ENCODE data around the gene DTYMK.

Gene DTYMK

DNA sequence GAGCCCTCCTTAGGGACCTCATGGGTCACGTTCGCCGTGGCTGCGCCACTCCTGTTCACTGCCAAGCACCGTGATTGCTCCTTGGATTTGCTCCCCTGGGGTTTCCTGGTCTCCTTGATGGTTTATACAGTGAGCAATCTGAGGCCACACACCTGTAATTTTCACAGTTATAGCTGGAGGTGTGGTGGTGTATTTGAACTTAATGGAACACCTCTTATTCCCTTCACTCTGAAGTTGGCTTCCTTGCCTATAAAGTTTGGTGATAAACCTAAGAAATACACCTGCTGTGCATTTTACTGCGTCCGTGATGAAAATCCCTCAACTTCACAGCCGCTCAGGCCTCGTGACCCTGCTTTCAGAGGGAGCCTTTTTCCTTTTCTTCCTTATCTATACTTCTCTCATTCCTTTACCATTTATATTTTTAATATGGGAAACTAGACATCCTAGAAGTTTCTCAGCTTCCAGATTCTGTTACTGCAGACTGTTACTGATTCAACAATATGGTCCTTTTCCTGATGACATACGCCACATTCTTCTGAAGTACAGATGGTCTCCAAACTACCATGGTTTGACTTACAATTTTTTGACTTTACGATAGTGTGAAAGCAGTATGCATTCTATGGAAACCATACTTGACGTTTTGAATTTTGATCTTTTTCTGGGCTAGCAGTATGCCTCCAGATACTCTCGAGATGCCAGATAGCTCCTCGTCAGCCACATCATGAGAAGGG lies 40.5 kb downstream of the DTYMK start:
- no peak for FAIRE-seq

GRCh38 chr2:241645056-241645914 lies 41.3 kb downstream of the DTYMK start:
- FAIRE-seq = no peak

DNA sequence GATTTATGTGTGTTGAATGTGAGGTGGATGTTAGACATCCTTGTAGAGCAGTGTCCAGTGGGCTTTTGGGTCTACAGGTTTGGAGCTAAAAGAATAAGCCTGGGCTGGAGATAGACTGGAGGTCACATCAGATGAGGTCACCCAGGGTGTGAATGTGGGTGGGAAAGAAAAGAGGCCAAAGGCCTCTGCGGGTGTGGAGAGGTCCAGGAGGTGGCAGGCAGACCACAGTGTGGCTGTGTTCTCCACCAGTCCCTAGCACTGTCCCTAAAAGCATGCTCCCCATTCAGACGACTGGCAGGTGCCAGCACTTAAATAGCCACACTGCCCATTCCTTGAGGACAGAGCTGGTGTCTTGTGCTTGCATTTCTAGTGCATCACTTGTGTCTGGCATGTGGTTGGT lies 45.0 kb downstream of the DTYMK start:
- FAIRE-seq = no peak

DNA sequence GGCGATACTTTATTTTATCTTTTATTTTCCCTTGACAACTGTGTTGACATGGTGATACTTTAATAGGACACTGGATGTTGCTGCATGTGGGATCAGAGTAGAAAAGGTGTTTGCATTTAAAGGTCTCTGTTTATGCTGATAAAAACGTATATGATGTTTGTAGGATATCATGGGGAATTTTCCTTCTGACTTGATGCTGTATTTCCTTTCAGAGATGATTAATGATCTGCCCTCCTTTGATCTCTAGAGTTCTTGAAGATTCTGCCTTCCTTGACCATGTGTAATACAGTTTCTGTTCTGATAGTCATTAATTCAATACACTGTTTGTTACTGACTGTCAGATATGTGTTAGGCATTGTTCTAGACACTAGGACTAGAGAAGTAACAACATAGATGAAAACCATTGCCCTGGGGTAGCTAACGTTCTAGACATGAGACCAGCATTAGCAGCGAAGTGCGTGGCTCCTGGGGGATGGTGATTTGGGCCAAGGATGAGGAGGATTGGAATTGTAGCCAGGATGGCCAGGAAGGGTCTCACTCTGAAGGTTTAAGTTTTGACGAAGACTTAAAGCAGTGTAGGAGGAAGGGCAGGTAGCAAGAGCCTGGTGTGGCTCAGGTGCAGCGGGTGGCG lies 46.3 kb downstream of the DTYMK start:
- no peak for FAIRE-seq

GRCh38 chr2:241639385-241639784 lies 47.2 kb downstream of the DTYMK start:
- FAIRE-seq = no peak

DNA sequence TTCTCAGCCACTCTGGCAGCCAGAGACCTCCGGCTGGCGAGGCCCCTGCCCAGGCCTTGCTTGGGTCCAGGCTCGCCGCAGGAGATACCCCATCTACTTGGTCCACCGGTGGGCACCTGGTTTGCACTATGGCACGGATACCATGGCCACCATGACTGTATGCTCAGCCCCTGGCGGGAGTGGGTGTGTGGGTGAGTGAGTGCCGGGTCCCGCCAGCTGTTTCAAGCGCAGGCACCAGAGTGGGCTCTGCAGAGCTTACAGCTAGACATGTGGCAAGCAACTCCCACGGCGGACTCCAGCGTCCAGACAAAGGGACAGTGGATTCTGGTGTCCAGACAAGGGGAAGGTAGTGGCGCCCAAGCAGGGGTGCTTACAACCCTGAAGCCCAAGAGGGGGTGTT lies 47.7 kb downstream of the DTYMK start:
- FAIRE-seq = no peak

DNA sequence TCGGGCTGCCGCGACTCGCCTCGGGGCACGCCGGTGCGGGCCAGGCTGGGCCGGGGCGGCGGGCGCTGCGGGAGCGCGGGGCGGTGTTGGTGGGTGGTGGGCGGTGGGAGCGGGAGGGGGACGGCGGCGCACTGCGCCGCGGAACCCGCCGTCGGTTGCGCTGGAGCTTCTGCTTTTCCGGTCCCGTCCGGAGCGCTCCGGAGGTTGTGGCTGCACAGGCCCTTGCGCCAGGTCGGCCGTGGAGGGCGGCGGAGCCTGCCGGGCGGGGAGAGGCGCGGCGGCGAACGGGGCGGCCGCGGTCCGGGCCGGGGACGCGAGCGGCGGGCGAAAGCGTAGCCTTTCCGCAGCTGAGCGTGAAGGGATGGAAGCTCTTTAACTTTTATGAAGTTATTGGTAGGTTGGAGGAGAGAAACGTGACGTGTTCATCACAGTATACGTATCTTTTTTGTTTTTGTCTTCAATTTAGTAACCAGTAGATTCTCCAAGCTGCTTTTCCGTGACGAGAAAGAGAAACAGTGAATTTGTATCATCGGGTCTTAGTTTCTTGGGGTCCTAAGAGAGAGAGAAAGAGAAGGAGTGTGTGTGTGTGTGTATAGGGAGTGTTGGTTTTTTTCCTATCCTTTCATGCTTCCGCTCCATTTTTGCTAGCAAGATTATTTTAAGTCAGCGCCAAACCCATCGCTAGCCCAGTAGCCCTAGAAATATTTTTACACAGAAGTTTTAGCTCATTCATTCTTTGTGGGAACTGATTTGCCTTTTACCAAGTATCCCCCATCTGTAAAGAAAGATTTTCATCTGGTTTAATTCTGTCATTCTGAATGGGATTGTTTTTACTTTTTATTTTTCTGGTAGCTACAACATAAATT lies 48.6 kb downstream of the DTYMK start:
- no peak for FAIRE-seq

- FAIRE-seq = no peak
These were observed 49.4 kb downstream of the DTYMK start, which contains the start of the genes ATG4B and THAP4 for GRCh38 chr2:241637018-241637794. Gene ATG4B, plus strand, starts transcription at chr2:241637693. Its CDS starts 22 bp downstream, at chr2:241637715. Gene THAP4, minus strand, starts transcription at chr2:241637158. Its CDS starts 141 bp downstream, at chr2:241637017.

GRCh38 chr2:241636182-241637017 lies 50.2 kb downstream of the DTYMK start:
- FAIRE-seq = no peak

DNA sequence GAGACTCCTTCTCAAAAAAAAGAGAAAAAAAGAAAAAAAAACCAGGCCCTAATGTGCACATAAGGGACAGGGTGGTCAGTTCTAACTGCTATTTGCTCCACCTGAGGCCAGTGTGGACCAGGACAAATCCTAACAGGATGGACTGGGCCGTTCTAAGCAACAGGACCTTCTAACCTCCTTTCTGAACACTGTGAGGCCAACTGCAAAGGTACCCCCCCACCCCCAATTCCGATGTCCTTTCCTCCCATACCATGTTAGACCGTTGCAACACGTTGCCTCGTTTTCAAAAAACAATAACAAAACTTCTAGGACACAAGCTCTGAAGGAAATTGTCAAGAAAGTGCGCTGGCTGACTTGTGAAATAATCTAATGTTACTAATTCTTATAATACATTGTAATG lies 50.9 kb downstream of the DTYMK start:
- FAIRE-seq = no peak

DNA sequence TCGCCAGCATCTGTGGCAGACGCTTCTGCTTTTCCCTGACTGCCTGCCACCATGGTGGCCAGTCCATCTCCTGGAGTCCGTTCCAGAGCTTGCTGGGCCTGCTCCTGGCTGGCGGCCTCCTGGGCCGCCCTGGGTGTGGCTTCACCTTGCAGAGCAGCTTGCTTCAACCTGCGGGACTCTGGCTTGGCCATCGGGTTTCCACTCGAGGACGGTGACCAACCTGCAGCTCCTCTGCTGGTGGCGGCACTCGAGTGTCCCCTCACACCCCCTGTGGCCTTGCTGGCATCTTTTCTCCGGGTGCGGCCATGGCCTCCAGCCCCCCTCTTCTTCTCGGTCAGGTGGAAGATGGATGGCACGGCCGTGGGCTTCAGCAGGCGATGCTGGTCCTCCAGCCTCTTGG lies 53.1 kb downstream of the DTYMK start:
- FAIRE-seq = no peak

DNA sequence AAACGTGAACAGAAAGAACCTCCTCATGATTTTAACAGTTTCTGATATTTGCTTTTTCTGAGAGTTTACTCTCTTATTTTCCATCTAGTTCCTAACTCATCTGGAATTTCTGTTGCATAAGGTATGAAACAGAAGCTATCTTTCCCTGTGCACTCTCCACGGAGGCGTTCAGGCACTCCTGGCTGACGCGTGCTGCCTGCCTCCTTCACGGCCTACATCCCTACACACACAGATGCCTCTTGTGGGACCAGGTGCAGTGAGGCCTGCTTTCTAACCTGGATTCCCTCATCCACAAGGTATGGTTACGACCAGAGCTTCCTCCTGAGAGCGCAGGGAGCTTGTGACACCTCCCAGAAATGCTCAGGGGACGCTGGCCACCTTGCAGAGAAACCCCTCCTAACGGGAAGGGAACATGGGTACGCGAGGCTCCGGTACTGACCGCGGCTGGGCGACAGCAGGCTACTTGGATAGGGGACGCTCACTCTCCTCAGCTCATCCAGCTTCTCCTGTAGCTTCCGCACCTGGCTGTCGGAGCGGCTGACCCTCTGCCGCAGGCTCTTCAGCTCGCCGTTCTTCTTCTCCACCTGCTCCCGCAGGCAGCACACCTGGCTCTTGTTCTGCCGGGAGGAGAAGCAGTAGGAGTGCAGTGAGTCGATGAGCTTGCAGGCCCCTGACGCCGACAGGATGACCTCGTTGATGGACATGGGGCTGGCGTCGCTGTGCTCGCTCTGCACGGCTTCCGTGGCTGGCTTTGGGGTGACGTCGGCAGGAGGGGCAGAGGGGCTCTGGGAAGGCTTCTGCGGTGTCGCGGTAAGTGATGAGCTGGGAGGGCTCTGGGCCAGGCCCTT lies 53.9 kb downstream of the DTYMK start:
- FAIRE-seq = no peak

DNA sequence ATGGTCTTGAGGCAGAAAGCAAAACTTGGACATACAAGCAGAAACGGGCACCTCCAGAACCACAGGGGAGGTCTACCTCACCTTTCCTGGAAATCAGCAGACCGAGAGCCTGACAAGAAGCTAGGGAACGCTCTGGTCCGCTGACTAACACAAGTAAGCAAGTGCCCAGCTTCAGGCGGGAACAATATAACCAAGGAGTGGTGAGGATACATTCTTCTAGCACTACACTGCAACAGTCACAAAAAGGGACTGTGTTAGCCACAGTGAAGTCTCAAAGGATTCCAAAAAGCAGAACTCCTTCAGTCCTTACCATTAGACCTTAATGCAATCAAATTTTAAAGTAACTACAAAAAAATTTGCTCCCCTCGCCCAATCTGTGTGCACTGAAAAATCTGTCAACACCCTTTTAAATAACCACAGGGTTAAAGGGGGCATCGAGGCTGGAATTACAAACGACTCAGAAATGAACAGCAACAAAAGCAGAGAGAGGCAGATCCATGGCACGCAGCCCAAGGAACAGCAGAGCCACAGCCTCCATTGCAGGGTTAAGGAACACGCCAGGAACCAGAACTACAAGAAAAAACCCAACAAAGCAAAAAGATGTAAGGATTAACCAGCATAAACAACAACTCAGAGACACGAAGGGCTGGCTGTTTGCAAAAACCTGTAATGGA lies 56.7 kb downstream of the DTYMK start:
- FAIRE-seq = no peak

DNA sequence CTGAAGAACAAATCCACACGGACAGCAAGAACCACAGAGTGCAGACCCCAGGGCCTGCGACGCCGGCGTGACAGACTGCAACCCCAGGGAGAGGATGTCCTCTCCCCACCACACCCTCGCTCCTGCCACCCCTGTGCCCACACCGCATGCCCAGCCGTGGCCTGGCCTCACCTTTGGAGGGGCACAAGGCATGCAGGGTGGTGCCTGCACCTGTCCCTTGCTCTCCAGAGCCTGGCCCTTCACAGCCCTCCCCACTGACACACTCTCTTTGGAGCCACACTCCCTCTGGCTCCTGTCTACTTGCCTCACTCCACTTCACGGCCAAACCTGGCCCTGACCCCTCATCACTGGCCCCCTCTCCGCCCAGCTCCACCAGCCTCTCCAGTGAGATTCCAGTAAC lies 58.9 kb downstream of the DTYMK start:
- no peak for FAIRE-seq

All from endometrium (tissue), 2 donors.